ENCODE data around the gene ZCCHC24. TPM values are rescaled to one million over a fixed set of nuclear protein-coding genes. Genes with fewer than 3 reads are reported as not detected.

The ZCCHC24 gene
- total and polyA plus RNA-seq, 2 of the 8 experiments (the other 6 are each of a cell fraction or from before 2014, with no cell fraction given): 3.9 to 6.9 TPM

DNA sequence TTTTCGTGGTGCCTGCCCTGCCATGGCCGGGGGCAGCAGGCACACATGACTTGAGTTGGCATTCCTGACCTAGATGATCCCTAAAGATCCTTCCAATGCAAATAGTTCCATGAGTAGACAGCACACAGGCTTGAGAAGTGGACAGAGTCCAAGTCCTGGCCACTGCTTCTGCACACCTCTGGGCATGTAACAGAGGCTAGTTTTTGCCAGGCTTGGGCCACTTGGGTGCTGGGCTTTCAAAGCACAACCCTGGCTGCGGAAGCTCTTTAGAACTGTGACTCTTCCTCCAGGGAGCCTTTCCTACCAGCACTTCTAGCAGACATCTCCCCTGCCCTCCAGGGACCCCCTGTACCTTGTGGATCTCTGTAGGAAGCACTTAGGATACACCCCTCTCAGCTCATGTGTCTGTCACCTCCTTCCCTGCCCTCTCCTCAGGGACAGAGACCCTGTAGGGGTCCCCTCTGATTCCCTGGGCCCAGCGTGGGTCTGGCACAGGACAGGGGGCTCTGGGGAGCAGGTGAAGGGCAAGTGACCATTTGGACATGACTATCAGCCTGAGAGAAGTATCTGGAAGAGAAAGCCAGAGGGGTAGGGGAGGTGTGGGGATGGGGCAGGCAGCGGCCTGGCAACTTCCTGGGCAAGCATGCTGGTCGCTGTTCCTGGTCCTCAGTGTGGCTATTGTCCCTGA is 36.2 kb downstream of the ZCCHC24 start:
- Histone ChIP-seq H2BK20ac (ENCODE audit: low read length) (no peak overlapping the region), H3K18ac (ENCODE audit: extremely low read depth, low read length) (no peak overlapping the region), H3K9me3 (ENCODE audit: insufficient read depth in 2 of 2, low read depth in 1 of 2, low read length in 1 of 2) (no peaks in the 10 kb centered on the region), H2BK12ac (ENCODE audit: low read depth, low read length) (no peak overlapping the region), H2BK120ac (replicated peaks; ENCODE audit: low read depth, low read length) (no peak overlapping the region), H2BK5ac (ENCODE audit: low read depth, low read length) (no peak overlapping the region), H2AK5ac (ENCODE audit: low read depth, low read length) (no peak overlapping the region), H3K27ac (ENCODE audit: low read depth, low read length) (no peak overlapping the region), H3K79me1 (ENCODE audit: low read depth, low read length) (no peaks in the 10 kb centered on the region), H4K5ac (ENCODE audit: insufficient read length, low read depth, low read length) (no peak overlapping the region), H3K23me2 (ENCODE audit: low read depth, low read length) (peaks cover 2% of the 10 kb centered on the region; the same call in 1 of the 2 replicates), H4K8ac (ENCODE audit: extremely low read depth, insufficient read depth, low read length) (no peak overlapping the region), H3K4ac (replicated peaks; ENCODE audit: insufficient read length, low read depth, low read length) (no peak overlapping the region), H4K91ac (replicated peaks; ENCODE audit: insufficient read length, low read length) (no peak overlapping the region), H2AFZ (ENCODE audit: low read length) (no peak overlapping the region), H3K4me1 (replicated peaks in 1 of 4; ENCODE audit: control insufficient read depth in 3 of 4, insufficient read depth in 4 of 4, low read length in 3 of 4) (peaks cover 0 to 14% (median 9%) of the 10 kb centered on the region in 4 experiments; a peak in 6 of 7 replicates), H3K9ac (replicated peaks in 1 of 4; ENCODE audit: extremely low read depth in 1 of 4, low read depth in 3 of 4, low read length in 3 of 4) (no peak overlapping the region), H3K23ac (ENCODE audit: insufficient read length) (no peak overlapping the region), H3K56ac (replicated peaks; ENCODE audit: insufficient read length, low read depth, low read length) (no peak overlapping the region), H2BK15ac (ENCODE audit: low read length) (no peak overlapping the region), H3K4me2 (ENCODE audit: insufficient read depth in 1 of 2, low read depth in 2 of 2, low read length in 2 of 2) (no peak overlapping the region), H4K20me1 (replicated peaks in 1 of 2; ENCODE audit: control insufficient read depth in 1 of 2, insufficient read depth in 2 of 2, low read length in 2 of 2) (no peaks in the 10 kb centered on the region), H3K36me3 (ENCODE audit: control insufficient read depth in 2 of 4, insufficient read depth in 4 of 4, low read length in 3 of 4) (no peaks in the 10 kb centered on the region), H3K14ac (ENCODE audit: insufficient read length) (no peak overlapping the region), H3K4me3 (ENCODE audit: extremely low read depth in 1 of 4, insufficient read depth in 2 of 4, low read depth in 3 of 4, low read length in 4 of 4) (no peak overlapping the region), H3K27me3 (replicated peaks in 1 of 4; ENCODE audit: control insufficient read depth in 3 of 4, extremely low read depth in 1 of 4, insufficient read depth in 3 of 4, low read length in 3 of 4) (no peaks in the 10 kb centered on the region; a peak in 1 of 7 replicates), H3K79me2 (ENCODE audit: control insufficient read depth in 1 of 2, insufficient read depth in 2 of 2, low read length in 2 of 2) (no peaks in the 10 kb centered on the region)
- WGBS, 2 experiments (ENCODE audit: extremely low coverage in 1 of 2, insufficient coverage in 1 of 2, insufficient read length in 1 of 2, insufficient replicate concordance in 2 of 2, low coverage in 1 of 2, low lambda C conversion rate in 2 of 2, missing lambda C conversion rate in 1 of 2): 80% methylated on average over 6 of the region's 6 CpGs; no CpG with 5 or more reads in 1 of the 2 experiments
- ChIA-PET CTCF (ENCODE audit: partially characterized antibody) (interaction anchor here (0.6 to 13.1 kb wide), 11 partner anchors 8 to 1063 kb away, joined by 3 to 67 read pairs (median 5); no protein-coding TSS in a partner anchor), POLR2A (ENCODE audit: partially characterized antibody) (no interaction called here)
- FAIRE-seq (no peak), DNase-seq (ENCODE audit: low read depth in 1 of 2, low spot score in 2 of 2) (no peak)
- TF ChIP-seq JUND (IDR thresholded peaks at IDR 0.05; ENCODE audit: low read length) (no peak), SIRT6 (IDR thresholded peaks at IDR 0.05; ENCODE audit: low read length) (no peak), CEBPB (IDR thresholded peaks at IDR 0.05; ENCODE audit: low read depth, low read length) (no peak), SIX5 (IDR thresholded peaks at IDR 0.05; ENCODE audit: low read depth, low read length) (no peak), CHD2 (IDR thresholded peaks at IDR 0.05; ENCODE audit: low read length) (no peak), GABPA (IDR thresholded peaks at IDR 0.05; ENCODE audit: borderline replicate concordance, insufficient read depth, low read length) (no peak), CTCF (IDR thresholded peaks at IDR 0.05; ENCODE audit: control extremely low read depth in 1 of 3, insufficient read depth in 1 of 3, low read depth in 1 of 3, low read length in 3 of 3) (no peak), TAF7 (optimal IDR thresholded peaks at IDR 0.05; ENCODE audit: borderline replicate concordance, low read depth, low read length) (no peak)
- TF ChIP-seq, protein P1, sequence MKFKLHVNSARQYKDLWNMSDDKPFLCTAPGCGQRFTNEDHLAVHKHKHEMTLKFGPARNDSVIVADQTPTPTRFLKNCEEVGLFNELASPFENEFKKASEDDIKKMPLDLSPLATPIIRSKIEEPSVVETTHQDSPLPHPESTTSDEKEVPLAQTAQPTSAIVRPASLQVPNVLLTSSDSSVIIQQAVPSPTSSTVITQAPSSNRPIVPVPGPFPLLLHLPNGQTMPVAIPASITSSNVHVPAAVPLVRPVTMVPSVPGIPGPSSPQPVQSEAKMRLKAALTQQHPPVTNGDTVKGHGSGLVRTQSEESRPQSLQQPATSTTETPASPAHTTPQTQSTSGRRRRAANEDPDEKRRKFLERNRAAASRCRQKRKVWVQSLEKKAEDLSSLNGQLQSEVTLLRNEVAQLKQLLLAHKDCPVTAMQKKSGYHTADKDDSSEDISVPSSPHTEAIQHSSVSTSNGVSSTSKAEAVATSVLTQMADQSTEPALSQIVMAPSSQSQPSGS (IDR thresholded peaks at IDR 0.05; ENCODE audit: low read length): no peak
